IPS-18a (cell line): ENCODE results near the gene ABHD14A.
A peak's percentile ranks its signal among the peaks of the same experiment; 100 is the strongest.

Source experiments
- H3K27ac ChIP-seq: one replicate; pipeline ENCODE4 v1.5.1; 2013; ENCODE audit warnings: low read length
- H3K27me3 ChIP-seq: one replicate; pipeline ENCODE4 v1.6.1; 2013; ENCODE audit warnings: mild to moderate bottlenecking, low read length; ENCODE audit not compliant: control insufficient read depth, insufficient read depth
- H3K36me3 ChIP-seq: one replicate; pipeline ENCODE4 v1.6.1; 2013; ENCODE audit warnings: low read depth, low read length; ENCODE audit not compliant: control insufficient read depth
- H3K4me1 ChIP-seq: one replicate; pipeline ENCODE4 v1.6.1; 2013; ENCODE audit warnings: low read depth, low read length; ENCODE audit not compliant: control insufficient read depth
- H3K4me3 ChIP-seq: one replicate; pipeline ENCODE4 v1.5.1; 2013; ENCODE audit warnings: low read length
- H3K9ac ChIP-seq: one replicate; pipeline ENCODE4 v1.6.1; 2013; ENCODE audit warnings: mild to moderate bottlenecking, low read length, moderate library complexity
- H3K9me3 ChIP-seq: one replicate; pipeline ENCODE4 v1.6.1; 2013; ENCODE audit warnings: low read depth, low read length; ENCODE audit not compliant: control insufficient read depth

ABHD14A gene

GRCh38 chr3:51962854-51963530, 11.9 kb upstream of the ABHD14A start:
- H3K36me3 ChIP-seq = no peaks in the 10 kb centered on the region
- H3K27ac ChIP-seq = no peak overlapping the region
- no peaks in the 10 kb centered on the region for H3K9me3 ChIP-seq
- H3K9ac ChIP-seq = no peak overlapping the region
- H3K27me3 ChIP-seq = peaks cover 19% of the 10 kb centered on the region
- no peak overlapping the region for H3K4me3 ChIP-seq
- peaks cover 25% of the 10 kb centered on the region for H3K4me1 ChIP-seq

GRCh38 chr3:51963951-51964451, 10.9 kb upstream of the ABHD14A start:
- Histone ChIP-seq H3K4me1 (peaks cover 32% of the 10 kb centered on the region), H3K27ac (no peak overlapping the region), H3K9me3 (no peaks in the 10 kb centered on the region), H3K36me3 (no peaks in the 10 kb centered on the region), H3K27me3 (peaks cover 19% of the 10 kb centered on the region), H3K9ac (no peak overlapping the region), H3K4me3 (peak overlapping the region; percentile 7)

- no peak overlapping the region for H3K27ac ChIP-seq
- H3K4me3 ChIP-seq = peak overlapping the region; percentile 7
- H3K4me1 ChIP-seq = peaks cover 37% of the 10 kb centered on the region
- H3K36me3 ChIP-seq = no peaks in the 10 kb centered on the region
- no peak overlapping the region for H3K9ac ChIP-seq
- H3K9me3 ChIP-seq = no peaks in the 10 kb centered on the region
- peaks cover 19% of the 10 kb centered on the region for H3K27me3 ChIP-seq
Measured at GRCh38 chr3:51964521-51964920, 10.3 kb upstream of the ABHD14A start.

GRCh38 chr3:51966016-51966415, 8.8 kb upstream of the ABHD14A start:
- peaks cover 19% of the 10 kb centered on the region for H3K27me3 ChIP-seq
- no peak overlapping the region for H3K4me3 ChIP-seq
- H3K9me3 ChIP-seq = no peaks in the 10 kb centered on the region
- no peak overlapping the region for H3K27ac ChIP-seq
- H3K36me3 ChIP-seq = no peaks in the 10 kb centered on the region
- no peak overlapping the region for H3K9ac ChIP-seq
- peaks cover 40% of the 10 kb centered on the region for H3K4me1 ChIP-seq

GRCh38 chr3:51966486-51966885, 8.4 kb upstream of the ABHD14A start:
- H3K36me3 ChIP-seq = no peaks in the 10 kb centered on the region
- H3K27me3 ChIP-seq = peaks cover 19% of the 10 kb centered on the region
- H3K9ac ChIP-seq = no peak overlapping the region
- H3K4me1 ChIP-seq = peaks cover 40% of the 10 kb centered on the region
- H3K27ac ChIP-seq = no peak overlapping the region
- peak overlapping the region; percentile 54 for H3K4me3 ChIP-seq
- H3K9me3 ChIP-seq = no peaks in the 10 kb centered on the region

- Histone ChIP-seq H3K27ac (no peak overlapping the region), H3K9ac (no peak overlapping the region), H3K9me3 (no peaks in the 10 kb centered on the region), H3K4me1 (peaks cover 40% of the 10 kb centered on the region), H3K36me3 (no peaks in the 10 kb centered on the region), H3K27me3 (peaks cover 19% of the 10 kb centered on the region), H3K4me3 (peak overlapping the region; percentile 54)
Measured at GRCh38 chr3:51966922-51967383, 7.9 kb upstream of the ABHD14A start.

- H3K4me1 ChIP-seq = peaks cover 40% of the 10 kb centered on the region
- peak within 1 kb of the TSS; percentile 92 for H3K27ac ChIP-seq
- no peaks in the 10 kb centered on the region for H3K36me3 ChIP-seq
- peaks cover 19% of the 10 kb centered on the region for H3K27me3 ChIP-seq
- H3K4me3 ChIP-seq = peak within 1 kb of the TSS; percentile 83
- no peaks in the 10 kb centered on the region for H3K9me3 ChIP-seq
- peak within 1 kb of the TSS; percentile 95 for H3K9ac ChIP-seq
Measured at GRCh38 chr3:51967384-51968169, 7.3 kb upstream of the ABHD14A start, which contains the start of gene PCBP4. Gene PCBP4 (minus strand): TSS chr3:51967454. CDS start chr3:51961240, 6,214 bp downstream.

GRCh38 chr3:51968170-51968775, 6.6 kb upstream of the ABHD14A start:
- H3K9ac ChIP-seq = peak overlapping the region; percentile 95
- H3K9me3 ChIP-seq = no peaks in the 10 kb centered on the region
- H3K4me3 ChIP-seq = peak overlapping the region; percentile 83
- H3K36me3 ChIP-seq = no peaks in the 10 kb centered on the region
- H3K27me3 ChIP-seq = peaks cover 19% of the 10 kb centered on the region
- peaks cover 40% of the 10 kb centered on the region for H3K4me1 ChIP-seq
- peak overlapping the region; percentile 92 for H3K27ac ChIP-seq

- H3K36me3 ChIP-seq = no peaks in the 10 kb centered on the region
- peak overlapping the region; percentile 95 for H3K9ac ChIP-seq
- peak overlapping the region; percentile 58 for H3K27ac ChIP-seq
- H3K4me3 ChIP-seq = peak overlapping the region; percentile 83
- peaks cover 21% of the 10 kb centered on the region for H3K27me3 ChIP-seq
- no peaks in the 10 kb centered on the region for H3K9me3 ChIP-seq
- peaks cover 36% of the 10 kb centered on the region for H3K4me1 ChIP-seq
Measured at GRCh38 chr3:51968883-51969678, 5.8 kb upstream of the ABHD14A start.

GRCh38 chr3:51969841-51970240, 5.0 kb upstream of the ABHD14A start:
- Histone ChIP-seq H3K9me3 (no peaks in the 10 kb centered on the region), H3K4me3 (no peak overlapping the region), H3K27me3 (peaks cover 28% of the 10 kb centered on the region), H3K9ac (no peak overlapping the region), H3K27ac (no peak overlapping the region), H3K36me3 (no peaks in the 10 kb centered on the region), H3K4me1 (peaks cover 36% of the 10 kb centered on the region)
